Left kidney (tissue), 8 donors: ENCODE results near the gene CD14. TPM values are rescaled to one million over a fixed set of nuclear protein-coding genes. Genes with fewer than 3 reads are reported as not detected.
"Not testable (repeated sequence)": the region's sequence is repeated elsewhere in the genome, so short reads cannot be mapped to it uniquely, and the experiment has no call there.

Source experiments
- DNase-seq: peaks from one replicate; pipeline ENCODE4 v3.0.0-alpha.2; 2013
- long read RNA-seq, 8 donors: transcript quantifications; one replicate each; lab custom pipeline, GENCODE V29; 2026
- polyA plus RNA-seq: library from polyadenylated mRNA; unstranded; fragments of 120-200 nt; gene quantifications from one replicate; pipeline ENCODE4 v1.2.1, GENCODE V29; 2013; ENCODE audit not compliant: insufficient read length

The CD14 gene
- polyA plus RNA-seq: 5.6 TPM
- long read RNA-seq, donor 1, partial matches to known transcripts: 0 of 4 reads
- long read RNA-seq, donor 1, other reads (novel, unspliced or antisense): 0 of 4 reads
- long read RNA-seq, donor 2, transcript CD14-201 (2 exons, 1,886 nt): major isoform, 8 of 9 reads
- long read RNA-seq, donor 2, partial matches to known transcripts: 0 of 9 reads
- long read RNA-seq, donor 2, other reads (novel, unspliced or antisense): 0 of 9 reads
- long read RNA-seq, donor 3: 0 reads
- long read RNA-seq, donor 4: 0 reads
- long read RNA-seq, donor 5, transcript CD14-201 (2 exons, 1,886 nt): major isoform, 6 of 6 reads
- long read RNA-seq, donor 5, partial matches to known transcripts: 0 of 6 reads
- long read RNA-seq, donor 5, other reads (novel, unspliced or antisense): 0 of 6 reads
- long read RNA-seq, donor 6, transcript CD14-201 (2 exons, 1,886 nt): major isoform, 5 of 5 reads
- long read RNA-seq, donor 6, partial matches to known transcripts: 0 of 5 reads
- long read RNA-seq, donor 6, other reads (novel, unspliced or antisense): 0 of 5 reads
- long read RNA-seq, donor 7, transcript CD14-201 (2 exons, 1,886 nt): major isoform, 6 of 7 reads
- long read RNA-seq, donor 7, partial matches to known transcripts: 0 of 7 reads
- long read RNA-seq, donor 7, other reads (novel, unspliced or antisense): 0 of 7 reads
- long read RNA-seq, donor 8, partial matches to known transcripts: 0 of 4 reads
- long read RNA-seq, donor 8, other reads (novel, unspliced or antisense): 0 of 4 reads

GRCh38 chr5:140633021-140633471 is at the start of gene CD14:
Gene CD14 (minus strand): TSS chr5:140633175. CDS start chr5:140633071, 104 bp downstream.
- DNase-seq: no peak

- DNase-seq: no peak
Measured at GRCh38 chr5:140678993-140679392, 46.0 kb upstream of the CD14 start.

DNA sequence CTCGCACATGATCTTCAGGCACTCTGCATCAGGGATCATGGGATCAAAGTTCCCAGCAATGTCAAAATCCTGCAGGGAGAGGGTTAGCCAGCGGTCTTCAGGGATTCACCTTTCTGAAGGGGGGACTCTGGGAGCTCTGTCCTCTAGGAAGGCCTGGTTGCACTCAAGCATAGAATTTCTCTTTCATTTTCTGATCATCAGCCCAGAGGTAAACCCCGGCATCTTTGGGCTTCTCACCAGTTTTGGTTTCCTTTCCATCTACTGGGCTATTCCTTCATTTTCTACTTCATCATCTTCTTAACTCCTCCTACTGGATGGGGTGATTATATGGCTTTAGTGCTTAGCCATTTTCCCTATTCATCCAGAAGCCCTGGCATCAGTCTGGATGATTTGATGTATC is 45.0 kb upstream of the CD14 start:
- DNase-seq: no peak

DNA sequence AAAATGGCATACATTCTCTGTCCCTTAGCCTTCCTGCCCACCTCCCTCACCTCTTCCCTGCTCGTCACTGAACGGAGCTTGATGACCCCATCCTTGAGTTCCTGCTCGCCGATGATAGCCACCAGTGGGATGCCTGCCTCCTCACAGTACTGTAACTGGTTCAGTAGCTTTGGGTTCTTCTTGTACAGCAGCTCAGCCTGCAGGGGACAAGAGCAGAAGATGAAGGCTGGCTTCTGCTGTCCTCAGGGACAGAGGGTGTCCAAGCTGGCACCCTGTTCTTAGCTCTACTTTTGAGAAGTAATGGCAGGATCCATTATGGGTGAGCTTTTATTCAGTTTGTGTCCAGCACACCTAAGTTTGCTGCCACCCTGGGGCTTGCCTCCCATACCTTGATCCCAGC is 41.7 kb upstream of the CD14 start:
- DNase-seq: no peak

DNA sequence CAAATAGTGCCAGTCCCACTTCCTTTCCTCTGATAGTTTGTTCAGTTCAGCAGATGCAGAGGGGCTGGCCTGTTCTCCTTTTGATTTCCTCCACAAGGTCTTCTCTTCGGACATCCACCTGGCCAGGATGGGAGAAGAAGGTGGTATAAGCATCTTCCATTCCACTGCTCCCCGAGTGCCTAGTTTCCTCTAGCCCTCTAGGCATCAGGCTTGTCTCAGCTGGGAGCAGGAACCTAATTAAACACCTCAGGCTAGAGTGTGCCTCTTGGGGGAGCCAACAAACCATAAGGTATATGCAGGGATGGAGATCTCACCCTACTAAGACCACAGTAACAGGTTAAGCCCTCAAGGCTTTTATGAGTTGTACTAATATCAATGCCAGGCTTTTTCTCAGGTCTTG is 41.2 kb upstream of the CD14 start:
- no peak for DNase-seq

- DNase-seq: no peak
Measured at GRCh38 chr5:140673187-140673976, 40.4 kb upstream of the CD14 start, which contains the start of gene DND1. Gene DND1 (minus strand): TSS chr5:140673576. CDS start chr5:140673542, 34 bp downstream.

DNA sequence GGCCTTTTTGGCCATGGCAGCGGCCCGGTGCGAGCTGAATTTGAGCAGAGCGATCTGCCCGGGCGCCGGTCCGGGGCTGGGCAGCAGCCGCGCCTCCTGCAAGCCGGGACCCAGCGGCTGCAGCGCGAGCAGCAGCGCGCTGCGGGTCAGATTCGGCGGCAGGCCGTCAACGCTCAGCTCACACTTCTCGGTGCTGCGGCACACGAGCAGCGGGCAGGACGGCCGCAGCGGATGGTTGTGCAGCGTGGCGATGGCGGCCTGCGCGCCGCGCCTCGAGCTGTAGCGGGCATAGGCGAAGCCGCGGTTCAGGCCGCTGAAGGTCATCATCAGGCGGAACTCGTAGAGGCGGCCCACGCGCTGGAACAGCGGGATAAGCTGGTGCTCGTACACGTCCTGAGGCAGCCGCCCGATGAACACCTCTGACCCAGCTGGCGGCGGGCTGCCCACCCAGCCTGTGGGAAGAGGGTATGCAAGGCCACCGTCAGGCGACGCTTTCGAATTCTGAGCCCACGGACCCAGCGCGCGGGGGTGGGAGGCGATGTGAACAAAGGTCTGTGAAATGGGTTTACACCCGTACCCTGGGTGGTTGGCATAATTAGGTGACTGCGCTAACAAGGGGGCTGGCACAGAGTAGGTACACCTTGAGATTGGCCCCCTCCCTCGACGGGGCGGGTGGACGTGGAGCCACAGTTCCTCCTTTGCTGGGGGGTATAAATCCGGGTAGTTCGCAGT is 39.6 kb upstream of the CD14 start:
- no peak for DNase-seq

- DNase-seq: no peak
Measured at GRCh38 chr5:140671472-140672125, 38.6 kb upstream of the CD14 start.

DNA sequence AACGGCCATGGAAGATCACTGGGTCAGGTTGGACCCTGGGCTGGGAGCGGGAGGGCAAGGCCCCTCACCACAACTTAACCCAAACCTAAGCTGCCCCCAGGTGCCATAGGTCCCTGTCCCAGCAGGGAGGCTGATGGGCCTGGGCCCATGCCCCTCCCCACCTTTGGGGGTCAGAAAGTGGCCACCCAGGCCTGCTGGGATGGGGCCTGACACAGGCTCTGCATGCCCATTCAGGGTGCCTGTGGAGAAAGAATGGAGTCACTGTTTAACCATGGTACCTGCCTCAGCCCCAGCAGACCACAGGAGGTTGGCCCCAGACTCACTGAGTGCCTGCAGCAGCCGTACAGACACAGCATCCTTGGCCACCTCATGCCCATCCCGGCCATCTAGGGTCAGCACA is 38.1 kb upstream of the CD14 start:
- DNase-seq: not testable (repeated sequence)

GRCh38 chr5:140664359-140665119 is 31.6 kb upstream of the CD14 start, which contains the start of gene WDR55:
Gene WDR55 (plus strand): TSS chr5:140664904. CDS start chr5:140664913, 9 bp downstream.
- DNase-seq: peak; percentile 91

DNA sequence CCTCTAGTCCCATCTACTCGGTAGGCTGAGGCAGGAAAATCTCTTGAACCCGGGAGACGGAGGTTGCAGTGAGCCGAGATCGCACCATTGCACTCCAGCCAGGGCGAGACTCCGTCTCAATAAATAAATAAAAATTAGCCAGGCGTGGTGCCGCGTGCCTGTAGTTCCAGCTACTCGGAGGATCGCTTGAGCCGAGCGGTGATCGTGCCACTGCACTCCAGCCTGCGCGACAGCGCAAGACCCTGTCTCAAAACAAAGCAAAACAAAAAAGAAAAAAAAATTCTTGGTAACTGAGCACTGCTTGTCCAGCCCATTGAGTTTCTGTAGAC is 31.0 kb upstream of the CD14 start:
- DNase-seq: no peak

DNA sequence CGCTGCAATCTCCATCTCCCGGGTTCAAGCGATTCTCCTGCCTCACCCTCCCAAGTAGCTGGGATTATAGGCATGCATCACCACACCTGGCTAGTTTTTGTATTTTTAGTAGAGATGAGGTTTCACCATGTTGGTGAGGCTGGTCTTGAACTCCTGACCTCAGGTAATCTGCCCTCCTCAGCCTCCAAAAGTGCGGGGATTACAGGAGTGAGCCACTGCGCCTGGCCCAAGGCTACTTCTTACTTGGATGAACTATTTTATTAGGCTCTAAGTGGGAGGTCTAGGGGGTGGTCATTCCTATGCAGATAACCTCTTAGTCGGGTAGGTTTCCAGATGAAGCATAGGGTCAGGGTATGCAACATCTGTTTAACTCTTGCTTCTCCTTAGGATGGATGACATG is 27.4 kb upstream of the CD14 start:
- not testable (repeated sequence) for DNase-seq

GRCh38 chr5:140658870-140659269 is 25.9 kb upstream of the CD14 start:
- DNase-seq: no peak

GRCh38 chr5:140647042-140647419 is 14.1 kb upstream of the CD14 start:
- DNase-seq: no peak

- no peak for DNase-seq
Measured at GRCh38 chr5:140642718-140643117, 9.7 kb upstream of the CD14 start.

- DNase-seq: no peak
Measured at GRCh38 chr5:140641716-140642115, 8.7 kb upstream of the CD14 start.

GRCh38 chr5:140639148-140639981 is 6.4 kb upstream of the CD14 start, which contains the start of gene TMCO6:
Gene TMCO6 (plus strand): TSS chr5:140639451. CDS start chr5:140639528, 77 bp downstream.
- peak; percentile 91 for DNase-seq

GRCh38 chr5:140638898-140639147 is 5.8 kb upstream of the CD14 start:
- not testable (repeated sequence) for DNase-seq

GRCh38 chr5:140637371-140638100 is 4.6 kb upstream of the CD14 start:
- DNase-seq: no peak
